Left renal cortex interstitium (tissue), 4 donors: ENCODE measurements around the gene AMIGO2. TPM values are rescaled to one million over a fixed set of nuclear protein-coding genes. Genes with fewer than 3 reads are reported as not detected.

Source experiments
- DNase-seq, 4 donors: peaks; one replicate each; pipeline ENCODE4 v3.0.0-alpha.2; 2013; ENCODE audit warnings: low read depth in 4 of 4, low spot score in 2 of 4, missing footprints in 1 of 4
- polyA plus RNA-seq, 4 donors: library from polyadenylated mRNA; unstranded; fragments of 120-200 nt; gene quantifications; one replicate each; pipeline ENCODE4 v1.2.1, GENCODE V29; 2013; ENCODE audit not compliant: insufficient read length in 4 of 4

Gene AMIGO2
- polyA plus RNA-seq, 4 donors: 37.5 to 50.1 (median 44.2) TPM

DNA sequence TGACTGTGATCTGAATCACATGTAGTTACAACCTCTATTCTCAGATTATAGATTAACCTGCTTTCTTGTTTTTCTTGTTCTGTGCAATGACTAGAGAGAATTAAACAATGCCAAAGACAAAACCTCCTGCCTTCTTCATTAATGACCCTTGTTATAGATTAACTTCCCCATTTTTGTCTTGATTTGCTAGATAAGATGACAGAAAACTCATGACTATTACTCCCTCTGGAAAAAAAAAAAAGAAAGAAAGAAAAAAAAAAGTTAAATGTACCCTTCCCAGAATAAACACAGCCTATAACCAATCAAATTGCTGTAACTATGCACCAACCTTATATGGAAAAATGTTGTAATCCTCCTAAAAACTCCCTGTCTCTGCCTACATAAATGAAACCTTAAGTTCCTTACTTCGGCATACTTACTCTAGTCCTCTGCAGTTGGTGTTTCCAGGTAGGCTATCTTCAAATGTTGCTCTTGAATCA, 41.5 kb downstream of the AMIGO2 start:
- peak in 2 of 4 donors; percentile 14 to 43 for DNase-seq

DNA sequence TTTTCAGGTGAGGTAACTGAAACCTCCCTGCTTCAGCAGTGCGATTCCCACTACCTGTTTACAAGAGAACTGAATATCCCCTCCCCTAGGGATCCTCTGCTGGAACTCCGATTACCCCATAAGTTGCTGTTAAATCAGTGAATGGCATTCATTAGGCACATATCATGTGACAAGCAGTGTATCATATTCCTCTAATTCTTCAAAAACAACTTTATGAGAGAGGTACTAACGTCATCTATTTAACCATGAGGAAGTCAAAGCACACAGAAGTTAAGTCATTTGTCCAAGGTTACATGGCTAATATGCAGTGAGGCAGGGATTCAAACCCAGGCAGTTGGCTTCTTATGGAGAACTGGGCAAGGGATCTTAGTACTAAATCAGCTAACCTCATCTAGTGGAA, 44.3 kb downstream of the AMIGO2 start:
- no peak for DNase-seq

DNA sequence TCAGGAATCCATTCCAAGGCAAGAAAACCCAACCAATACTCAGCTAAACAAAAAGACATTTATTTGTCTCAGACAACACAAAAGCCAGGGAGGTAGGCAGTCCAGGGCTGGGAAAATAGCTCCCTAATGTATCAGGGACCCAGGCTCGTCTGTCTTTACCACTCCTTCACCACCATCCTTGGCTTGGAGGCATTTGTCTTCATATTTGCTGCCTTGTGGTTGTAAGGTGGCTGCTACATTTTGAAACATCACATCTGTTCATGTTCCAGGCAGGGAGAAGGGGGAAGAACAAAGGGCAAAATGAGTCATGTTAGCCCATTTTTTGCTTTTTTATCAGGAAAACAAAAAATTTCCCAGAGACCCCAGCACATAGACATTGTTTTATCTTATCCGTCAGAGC, 45.1 kb downstream of the AMIGO2 start:
- DNase-seq: no peak

DNA sequence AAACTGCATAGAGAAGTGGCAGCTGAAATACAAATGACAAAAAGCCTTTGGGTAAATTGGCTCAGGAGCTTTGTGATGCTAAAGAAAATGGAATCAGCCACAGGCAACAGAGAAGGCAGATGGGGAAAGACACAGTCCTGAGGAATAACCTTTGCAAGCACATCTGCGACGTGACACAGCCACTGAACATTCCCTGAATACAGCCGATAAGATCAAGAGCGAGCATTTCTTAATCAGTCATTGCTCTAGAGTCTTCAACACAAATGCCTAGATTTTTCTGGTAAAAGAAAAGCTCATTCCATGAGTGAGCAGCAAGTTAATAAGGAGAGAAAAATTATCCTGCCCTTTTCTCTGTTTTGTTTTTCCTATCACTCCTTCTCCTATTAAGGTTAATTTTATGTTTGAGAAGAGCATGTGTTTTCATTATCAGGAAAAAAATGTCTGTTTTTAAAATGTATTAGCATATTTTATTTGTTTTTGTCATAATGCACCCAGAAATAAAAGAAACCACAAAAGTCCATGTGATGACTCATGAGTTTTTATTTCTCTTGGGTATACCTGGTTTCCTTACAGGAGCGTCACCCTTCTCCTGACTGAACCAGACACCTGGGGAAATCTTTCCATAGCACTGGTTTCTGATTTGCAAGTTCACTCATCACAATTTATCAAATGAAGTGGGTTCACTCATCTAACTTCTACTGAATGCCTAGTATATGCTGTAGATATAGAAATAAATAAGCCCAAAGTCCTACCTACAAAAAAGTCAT, 45.8 kb downstream of the AMIGO2 start:
- DNase-seq: no peak

DNA sequence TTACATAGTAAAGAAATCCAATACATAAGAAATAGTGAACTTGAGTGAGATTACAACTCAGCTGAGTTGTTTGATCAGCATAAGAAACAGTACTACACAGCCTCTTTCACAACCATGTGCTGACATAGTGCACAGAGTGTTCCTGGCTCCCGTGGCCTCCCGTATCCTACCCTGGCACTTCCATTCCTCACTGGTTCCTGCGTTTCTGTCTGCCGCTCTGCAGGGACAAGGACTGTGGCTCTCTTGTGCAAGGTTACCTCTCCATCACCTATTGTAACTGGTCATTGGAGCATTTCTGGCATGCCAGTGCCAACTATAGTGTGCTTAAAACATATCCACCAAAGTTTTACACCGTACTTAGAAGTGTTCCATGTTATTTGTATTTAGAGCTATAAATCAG, 46.7 kb downstream of the AMIGO2 start:
- DNase-seq: no peak

DNA sequence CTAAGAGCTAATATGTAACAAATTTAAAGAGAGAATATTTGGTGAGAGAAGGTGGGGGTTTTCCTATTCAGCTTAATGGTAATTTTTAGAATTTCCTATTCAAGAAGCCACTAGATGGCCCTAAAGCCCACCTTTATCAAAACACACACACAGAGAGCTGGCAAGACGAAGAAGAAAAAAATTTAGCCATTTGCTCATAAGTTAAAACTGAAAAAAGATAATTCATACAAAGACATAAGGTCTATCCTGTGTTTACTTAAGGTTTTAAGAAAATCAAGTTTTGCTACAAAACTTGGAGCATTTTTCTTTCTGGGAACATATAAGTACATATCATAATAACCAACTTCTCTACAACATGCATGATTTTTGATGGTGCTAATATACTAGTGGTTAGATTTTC, 47.1 kb downstream of the AMIGO2 start:
- peak in 2 of 4 donors; percentile 32 to 55 for DNase-seq

DNA sequence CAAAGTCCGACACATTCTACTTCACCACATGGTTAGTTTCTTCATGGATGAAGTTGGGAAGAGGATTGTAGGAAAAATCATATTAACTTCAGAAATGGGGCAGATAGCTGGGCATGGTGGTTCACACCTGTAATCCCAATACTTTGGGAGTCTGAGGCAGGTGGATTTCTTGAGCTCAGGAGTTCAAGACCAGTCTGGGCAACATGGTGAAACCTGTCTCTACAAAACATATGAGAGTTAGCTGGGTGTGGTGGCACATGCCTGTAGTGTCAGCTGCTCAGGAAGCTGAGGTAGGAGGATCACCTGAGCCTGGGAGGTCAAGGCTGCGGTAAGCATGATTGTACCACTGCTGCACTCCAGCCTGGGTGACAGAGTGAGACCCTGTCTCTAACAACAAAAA, 49.9 kb downstream of the AMIGO2 start:
- no peak for DNase-seq

DNA sequence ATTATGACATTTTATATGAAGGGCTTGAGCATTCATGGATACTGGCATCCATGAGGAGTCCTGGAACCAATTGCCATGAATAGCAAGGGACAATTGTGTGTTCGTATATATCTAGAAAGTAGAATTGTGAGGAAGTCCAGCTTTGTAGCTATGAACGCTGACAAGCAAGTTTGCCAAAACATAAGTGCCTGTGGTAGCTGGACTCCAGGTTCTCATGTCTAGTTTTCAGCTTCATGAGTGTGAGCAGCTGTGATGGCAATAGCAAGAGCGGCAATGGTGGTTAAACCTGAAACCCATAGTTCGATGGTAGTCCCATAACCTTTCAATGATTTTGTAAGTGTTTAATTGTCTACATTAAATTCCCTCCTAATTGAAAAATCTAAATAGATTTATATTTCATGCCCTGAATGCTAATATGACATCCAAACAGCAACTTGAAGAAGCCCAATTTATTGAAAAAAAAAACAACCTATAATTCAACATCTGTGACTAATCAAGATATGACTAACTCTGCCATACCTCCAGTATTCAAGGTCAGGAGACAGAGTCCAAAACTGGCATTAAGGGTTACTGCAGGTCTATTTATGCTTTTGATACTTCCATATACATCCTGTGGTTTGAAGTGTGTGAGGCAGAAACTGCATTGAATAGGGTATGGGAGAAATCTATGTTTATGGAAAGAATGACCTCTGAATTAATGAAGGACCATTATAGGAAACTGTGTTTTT, 50.6 kb downstream of the AMIGO2 start:
- DNase-seq: no peak

DNA sequence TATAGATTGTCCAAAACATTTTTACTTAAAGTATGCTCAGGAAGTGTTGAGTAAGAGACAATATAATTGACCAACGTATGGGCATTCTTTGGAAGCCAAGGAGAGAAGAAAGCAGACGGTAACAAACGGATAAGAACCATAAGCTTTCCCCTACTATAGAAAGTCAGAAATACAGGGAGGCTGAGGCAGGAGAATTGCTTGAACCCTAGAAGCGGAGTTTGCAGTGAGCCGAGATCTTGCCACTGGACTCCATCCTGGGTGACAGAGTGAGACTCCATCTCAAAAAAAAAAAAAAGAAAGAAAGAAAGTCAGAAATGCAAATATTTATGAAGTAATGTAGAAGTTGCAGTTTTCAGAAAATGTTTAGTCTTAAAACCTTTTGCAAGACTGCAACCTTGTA, 51.6 kb downstream of the AMIGO2 start:
- no peak for DNase-seq

Other genes starting within 250 kb of the AMIGO2 start
- gene PCED1B, start 338 bp downstream of the AMIGO2 start, polyA plus RNA-seq: 1 to 10 TPM; 4.0 to 5.9 (median 4.4) TPM